Duodenal mucosa (tissue), 2 donors: ENCODE measurements around the gene GNPTAB.

Source experiments
- H3K27ac ChIP-seq: one replicate; pipeline ENCODE4 v1.7.0; 2013; ENCODE audit warnings: low read depth, low read length
- H3K27me3 ChIP-seq, 2 donors: one replicate each; pipeline ENCODE4 v1.7.0; 2013; ENCODE audit warnings: low read length in 2 of 2, control low read depth in 1 of 2; ENCODE audit not compliant: insufficient read depth in 2 of 2, control insufficient read depth in 1 of 2
- H3K36me3 ChIP-seq, 2 donors: one replicate each; pipeline ENCODE4 v1.7.0; 2013; ENCODE audit warnings: low read length in 2 of 2, control low read depth in 1 of 2; ENCODE audit not compliant: insufficient read depth in 2 of 2, control insufficient read depth in 1 of 2
- H3K4me1 ChIP-seq, 2 donors: one replicate each; pipeline ENCODE4 v1.7.0; 2013; ENCODE audit warnings: low read length in 2 of 2, control low read depth in 1 of 2; ENCODE audit not compliant: insufficient read depth in 2 of 2, control insufficient read depth in 1 of 2
- H3K4me3 ChIP-seq, 2 donors: one replicate each; pipeline ENCODE4 v1.7.0; 2013; ENCODE audit warnings: low read length in 2 of 2, low read depth in 1 of 2
- H3K9ac ChIP-seq, 2 donors: one replicate each; pipeline ENCODE4 v1.7.0; 2013; ENCODE audit warnings: low read length in 2 of 2, low read depth in 1 of 2
- H3K9me3 ChIP-seq, 2 donors: one replicate each; pipeline ENCODE4 v1.7.0; 2013; ENCODE audit warnings: low read length in 2 of 2, control low read depth in 1 of 2; ENCODE audit not compliant: control insufficient read depth in 1 of 2

The GNPTAB gene

DNA sequence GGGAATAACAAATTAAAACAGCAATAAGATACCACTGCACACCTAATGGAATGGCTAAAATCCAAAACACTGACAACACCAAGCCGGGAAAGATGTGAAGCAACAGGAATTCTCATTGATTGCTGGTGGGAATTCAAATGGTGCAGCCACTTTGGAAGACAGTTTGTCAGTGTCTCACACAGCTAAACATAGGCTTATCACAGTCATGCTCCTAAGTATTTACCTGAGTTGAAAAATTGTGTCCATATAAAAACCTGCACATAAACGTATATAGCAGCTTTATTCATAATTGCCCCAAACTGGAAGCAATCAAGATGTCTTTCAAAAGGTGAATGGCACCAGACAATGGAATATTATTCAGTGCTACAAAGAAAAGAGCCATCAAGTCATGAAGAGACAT is 21.6 kb downstream of the GNPTAB start:
- no peaks in the 10 kb centered on the region for H3K27me3 ChIP-seq
- no peak overlapping the region for H3K27ac ChIP-seq
- no peak overlapping the region for H3K9ac ChIP-seq
- H3K4me1 ChIP-seq = no peaks in the 10 kb centered on the region
- no peak overlapping the region for H3K4me3 ChIP-seq
- H3K36me3 ChIP-seq = no peaks in the 10 kb centered on the region
- H3K9me3 ChIP-seq = no peaks in the 10 kb centered on the region

DNA sequence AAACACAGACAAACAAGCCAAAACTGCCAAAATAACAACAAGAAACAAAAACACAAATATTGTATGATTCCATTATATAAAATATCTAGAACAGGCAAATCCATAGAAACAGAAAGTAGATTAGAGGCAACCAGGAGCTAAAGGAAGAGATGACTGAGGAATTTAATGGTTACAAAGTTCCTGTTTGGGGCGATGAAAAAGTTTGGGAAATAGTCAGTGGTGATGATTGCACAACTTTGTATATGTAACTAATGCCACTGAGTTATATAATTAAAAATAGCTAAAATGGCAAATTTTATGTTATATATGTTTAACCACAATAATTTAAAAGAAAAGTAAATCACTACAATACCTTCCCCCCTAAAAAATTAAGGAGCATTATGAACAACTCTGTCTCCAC is 24.5 kb downstream of the GNPTAB start:
- Histone ChIP-seq H3K4me3 (no peak overlapping the region), H3K4me1 (no peaks in the 10 kb centered on the region), H3K9me3 (no peaks in the 10 kb centered on the region), H3K36me3 (no peaks in the 10 kb centered on the region), H3K27me3 (no peaks in the 10 kb centered on the region), H3K9ac (no peak overlapping the region), H3K27ac (no peak overlapping the region)

DNA sequence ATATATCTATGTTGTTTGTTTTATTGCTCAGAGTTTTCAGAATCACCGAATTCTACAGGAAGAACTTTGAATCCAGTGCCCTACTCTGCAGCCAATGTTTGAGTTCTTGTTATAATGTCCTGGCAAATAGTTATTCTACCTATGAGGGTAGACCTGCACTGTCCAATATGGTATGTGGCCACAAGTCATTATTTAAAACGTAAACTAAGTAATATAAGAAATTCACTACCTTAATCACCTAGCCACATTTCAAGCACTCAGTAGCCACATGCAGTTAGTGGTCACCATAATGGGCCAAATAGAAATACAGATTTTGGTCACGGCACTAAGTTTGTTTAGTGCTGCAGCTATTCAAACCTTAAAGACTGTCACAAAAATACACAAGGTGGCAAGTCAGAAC is 26.4 kb downstream of the GNPTAB start:
- no peaks in the 10 kb centered on the region for H3K27me3 ChIP-seq
- no peaks in the 10 kb centered on the region for H3K36me3 ChIP-seq
- H3K27ac ChIP-seq = no peak overlapping the region
- no peak overlapping the region for H3K4me3 ChIP-seq
- no peaks in the 10 kb centered on the region for H3K9me3 ChIP-seq
- no peak overlapping the region for H3K9ac ChIP-seq
- no peaks in the 10 kb centered on the region for H3K4me1 ChIP-seq

- no peak overlapping the region for H3K9ac ChIP-seq
- no peaks in the 10 kb centered on the region for H3K36me3 ChIP-seq
- H3K9me3 ChIP-seq = no peaks in the 10 kb centered on the region
- no peaks in the 10 kb centered on the region for H3K4me1 ChIP-seq
- no peaks in the 10 kb centered on the region for H3K27me3 ChIP-seq
- H3K4me3 ChIP-seq = no peak overlapping the region
- no peak overlapping the region for H3K27ac ChIP-seq
These were observed 26.8 kb downstream of the GNPTAB start for GRCh38 chr12:101803978-101804377.

GRCh38 chr12:101802486-101802885 is 28.3 kb downstream of the GNPTAB start:
- no peaks in the 10 kb centered on the region for H3K36me3 ChIP-seq
- no peak overlapping the region for H3K9ac ChIP-seq
- H3K27ac ChIP-seq = no peak overlapping the region
- no peaks in the 10 kb centered on the region for H3K27me3 ChIP-seq
- H3K4me3 ChIP-seq = no peak overlapping the region
- H3K9me3 ChIP-seq = no peaks in the 10 kb centered on the region
- H3K4me1 ChIP-seq = no peaks in the 10 kb centered on the region

GRCh38 chr12:101799774-101800173 is 31.0 kb downstream of the GNPTAB start:
- no peaks in the 10 kb centered on the region for H3K27me3 ChIP-seq
- H3K9ac ChIP-seq = no peak overlapping the region
- H3K27ac ChIP-seq = no peak overlapping the region
- no peak overlapping the region for H3K4me3 ChIP-seq
- peaks cover 0 to 4% of the 10 kb centered on the region in 2 donors for H3K36me3 ChIP-seq
- H3K4me1 ChIP-seq = peaks cover 0 to 2% of the 10 kb centered on the region in 2 donors
- H3K9me3 ChIP-seq = no peaks in the 10 kb centered on the region

- Histone ChIP-seq H3K4me3 (no peak overlapping the region), H3K36me3 (peaks cover 0 to 4% of the 10 kb centered on the region in 2 donors), H3K27ac (no peak overlapping the region), H3K9me3 (no peaks in the 10 kb centered on the region), H3K4me1 (peaks cover 2 to 13% of the 10 kb centered on the region in 2 donors), H3K27me3 (no peaks in the 10 kb centered on the region), H3K9ac (no peak overlapping the region)
These were observed 35.0 kb downstream of the GNPTAB start for GRCh38 chr12:101795786-101796185.

GRCh38 chr12:101795013-101795412 is 35.7 kb downstream of the GNPTAB start:
- Histone ChIP-seq H3K4me3 (no peak overlapping the region), H3K36me3 (peaks cover 0 to 5% of the 10 kb centered on the region in 2 donors), H3K4me1 (peaks cover 2 to 13% of the 10 kb centered on the region in 2 donors), H3K9ac (no peak overlapping the region), H3K27ac (no peak overlapping the region), H3K9me3 (no peaks in the 10 kb centered on the region), H3K27me3 (no peaks in the 10 kb centered on the region)

- no peak overlapping the region for H3K9ac ChIP-seq
These were observed 36.2 kb downstream of the GNPTAB start for GRCh38 chr12:101794574-101794973.

GRCh38 chr12:101793401-101793800 is 37.4 kb downstream of the GNPTAB start:
- Histone ChIP-seq H3K9ac (no peak overlapping the region), H3K4me3 (no peak overlapping the region), H3K27ac (no peak overlapping the region), H3K36me3 (peaks cover 3 to 9% of the 10 kb centered on the region in 2 donors), H3K4me1 (peaks cover 2 to 13% of the 10 kb centered on the region in 2 donors), H3K27me3 (no peaks in the 10 kb centered on the region), H3K9me3 (no peaks in the 10 kb centered on the region)

More at GRCh38 chr12:101794574-101794973, 36.2 kb downstream of the GNPTAB start:
- Histone ChIP-seq H3K9me3 (no peaks in the 10 kb centered on the region), H3K4me3 (no peak overlapping the region), H3K36me3 (peaks cover 0 to 9% of the 10 kb centered on the region in 2 donors), H3K4me1 (peaks cover 2 to 13% of the 10 kb centered on the region in 2 donors), H3K27ac (no peak overlapping the region), H3K27me3 (no peaks in the 10 kb centered on the region)
